ENCODE data around the gene BACH2.

BACH2 gene

GRCh38 chr6:89992818-89993217 is 303.8 kb downstream of the BACH2 start:
- H3K9me3 Mint-ChIP-seq, result no peaks in the 10 kb centered on the region
- H3K4me1 Mint-ChIP-seq (ENCODE audit: low read depth), result peaks cover 8% of the 10 kb centered on the region
- H3K27ac Mint-ChIP-seq, result no peak overlapping the region
- H3K27me3 Mint-ChIP-seq, result no peaks in the 10 kb centered on the region
- no peak overlapping the region for H3K4me3 Mint-ChIP-seq
- intact Hi-C loops (cut with micrococcal nuclease), result no loop called here
- no peaks in the 10 kb centered on the region for H3K36me3 Mint-ChIP-seq (ENCODE audit: low read depth)

GRCh38 chr6:89989742-89990141 is 306.9 kb downstream of the BACH2 start:
- Mint-ChIP-seq H3K4me3 (no peak overlapping the region), H3K9me3 (no peaks in the 10 kb centered on the region), H3K27me3 (no peaks in the 10 kb centered on the region), H3K4me1 (ENCODE audit: low read depth) (no peaks in the 10 kb centered on the region), H3K27ac (no peak overlapping the region), H3K36me3 (ENCODE audit: low read depth) (no peaks in the 10 kb centered on the region)
- intact Hi-C loops (cut with micrococcal nuclease), result no loop called here

- H3K4me1 Mint-ChIP-seq (ENCODE audit: low read depth), result no peaks in the 10 kb centered on the region
- no peak overlapping the region for H3K4me3 Mint-ChIP-seq
- H3K27me3 Mint-ChIP-seq, result no peaks in the 10 kb centered on the region
- no peaks in the 10 kb centered on the region for H3K9me3 Mint-ChIP-seq
- no peak overlapping the region for H3K27ac Mint-ChIP-seq
- intact Hi-C loops (cut with micrococcal nuclease), result no loop called here
- H3K36me3 Mint-ChIP-seq (ENCODE audit: low read depth), result no peaks in the 10 kb centered on the region
Observed at GRCh38 chr6:89987830-89988229, 308.8 kb downstream of the BACH2 start.

- no peak overlapping the region for H3K27ac Mint-ChIP-seq
- H3K9me3 Mint-ChIP-seq, result no peaks in the 10 kb centered on the region
- no peaks in the 10 kb centered on the region for H3K4me1 Mint-ChIP-seq (ENCODE audit: low read depth)
- H3K36me3 Mint-ChIP-seq (ENCODE audit: low read depth), result no peaks in the 10 kb centered on the region
- H3K4me3 Mint-ChIP-seq, result no peak overlapping the region
- no peaks in the 10 kb centered on the region for H3K27me3 Mint-ChIP-seq
- intact Hi-C loops (cut with micrococcal nuclease), result no loop called here
Observed at GRCh38 chr6:89987140-89987539, 309.5 kb downstream of the BACH2 start.

GRCh38 chr6:89986650-89987074 is 310.0 kb downstream of the BACH2 start:
- H3K4me3 Mint-ChIP-seq, result no peak overlapping the region
- no peaks in the 10 kb centered on the region for H3K9me3 Mint-ChIP-seq
- H3K4me1 Mint-ChIP-seq (ENCODE audit: low read depth), result no peaks in the 10 kb centered on the region
- H3K27ac Mint-ChIP-seq, result no peak overlapping the region
- no peaks in the 10 kb centered on the region for H3K27me3 Mint-ChIP-seq
- H3K36me3 Mint-ChIP-seq (ENCODE audit: low read depth), result no peaks in the 10 kb centered on the region
- intact Hi-C loops (cut with micrococcal nuclease), result no loop called here

- no peaks in the 10 kb centered on the region for H3K27me3 Mint-ChIP-seq
- no peak overlapping the region for H3K4me3 Mint-ChIP-seq
- H3K9me3 Mint-ChIP-seq, result no peaks in the 10 kb centered on the region
- no peaks in the 10 kb centered on the region for H3K36me3 Mint-ChIP-seq (ENCODE audit: low read depth)
- no peak overlapping the region for H3K27ac Mint-ChIP-seq
- H3K4me1 Mint-ChIP-seq (ENCODE audit: low read depth), result no peaks in the 10 kb centered on the region
- intact Hi-C loops (cut with micrococcal nuclease), result no loop called here
Observed at GRCh38 chr6:89985751-89986493, 310.7 kb downstream of the BACH2 start.

GRCh38 chr6:89984926-89985750 is 311.5 kb downstream of the BACH2 start:
- Mint-ChIP-seq H3K27ac (no peak overlapping the region), H3K4me1 (ENCODE audit: low read depth) (no peaks in the 10 kb centered on the region)

GRCh38 chr6:89980353-89980752 is 316.3 kb downstream of the BACH2 start:
- Mint-ChIP-seq H3K4me1 (ENCODE audit: low read depth) (no peaks in the 10 kb centered on the region), H3K36me3 (ENCODE audit: low read depth) (no peaks in the 10 kb centered on the region)

More at GRCh38 chr6:89984926-89985750, 311.5 kb downstream of the BACH2 start:
- intact Hi-C loops (cut with micrococcal nuclease), result no loop called here
- Mint-ChIP-seq H3K36me3 (ENCODE audit: low read depth) (no peaks in the 10 kb centered on the region), H3K4me3 (no peak overlapping the region), H3K27me3 (no peaks in the 10 kb centered on the region), H3K9me3 (no peaks in the 10 kb centered on the region)

GRCh38 chr6:89979481-89980119 is 317.0 kb downstream of the BACH2 start:
- H3K27ac Mint-ChIP-seq, result no peak overlapping the region
- no peaks in the 10 kb centered on the region for H3K9me3 Mint-ChIP-seq
- H3K27me3 Mint-ChIP-seq, result no peaks in the 10 kb centered on the region
- H3K4me1 Mint-ChIP-seq (ENCODE audit: low read depth), result no peaks in the 10 kb centered on the region
- intact Hi-C loops (cut with micrococcal nuclease), result loop anchor here (10.0 kb wide), 1 partner anchor 205 kb away; no protein-coding TSS in a partner anchor
- H3K4me3 Mint-ChIP-seq, result no peak overlapping the region
- no peaks in the 10 kb centered on the region for H3K36me3 Mint-ChIP-seq (ENCODE audit: low read depth)

More at GRCh38 chr6:89980353-89980752, 316.3 kb downstream of the BACH2 start:
- no peaks in the 10 kb centered on the region for H3K27me3 Mint-ChIP-seq
- H3K4me3 Mint-ChIP-seq, result no peak overlapping the region
- intact Hi-C loops (cut with micrococcal nuclease), result no loop called here
- no peaks in the 10 kb centered on the region for H3K9me3 Mint-ChIP-seq
- no peak overlapping the region for H3K27ac Mint-ChIP-seq

- intact Hi-C loops (cut with micrococcal nuclease), result loop anchor here (10.0 kb wide), 1 partner anchor 206 kb away; no protein-coding TSS in a partner anchor
Observed at GRCh38 chr6:89978749-89979145, 317.9 kb downstream of the BACH2 start.

GRCh38 chr6:89977808-89978748 is 318.6 kb downstream of the BACH2 start:
- Mint-ChIP-seq H3K9me3 (no peaks in the 10 kb centered on the region), H3K4me3 (no peak overlapping the region), H3K27me3 (no peaks in the 10 kb centered on the region), H3K4me1 (ENCODE audit: low read depth) (no peaks in the 10 kb centered on the region), H3K27ac (no peak overlapping the region), H3K36me3 (ENCODE audit: low read depth) (no peaks in the 10 kb centered on the region)
- intact Hi-C loops (cut with micrococcal nuclease), result loop anchor here (10.0 kb wide), 1 partner anchor 207 kb away; no protein-coding TSS in a partner anchor

More at GRCh38 chr6:89978749-89979145, 317.9 kb downstream of the BACH2 start:
- H3K27ac Mint-ChIP-seq, result no peak overlapping the region
- no peak overlapping the region for H3K4me3 Mint-ChIP-seq
- H3K36me3 Mint-ChIP-seq (ENCODE audit: low read depth), result no peaks in the 10 kb centered on the region
- no peaks in the 10 kb centered on the region for H3K27me3 Mint-ChIP-seq
- no peaks in the 10 kb centered on the region for H3K4me1 Mint-ChIP-seq (ENCODE audit: low read depth)
- H3K9me3 Mint-ChIP-seq, result no peaks in the 10 kb centered on the region

GRCh38 chr6:89976694-89977020 is 320.0 kb downstream of the BACH2 start:
- intact Hi-C loops (cut with micrococcal nuclease), result loop anchor here (10.0 kb wide), 1 partner anchor 208 kb away; no protein-coding TSS in a partner anchor
- Mint-ChIP-seq H3K27ac (no peak overlapping the region), H3K36me3 (ENCODE audit: low read depth) (no peaks in the 10 kb centered on the region), H3K4me3 (no peak overlapping the region), H3K27me3 (no peaks in the 10 kb centered on the region), H3K4me1 (ENCODE audit: low read depth) (no peaks in the 10 kb centered on the region), H3K9me3 (no peaks in the 10 kb centered on the region)

GRCh38 chr6:89975991-89976693 is 320.5 kb downstream of the BACH2 start:
- Mint-ChIP-seq H3K36me3 (ENCODE audit: low read depth) (no peaks in the 10 kb centered on the region), H3K27ac (no peak overlapping the region), H3K27me3 (no peaks in the 10 kb centered on the region), H3K9me3 (no peaks in the 10 kb centered on the region), H3K4me3 (no peak overlapping the region), H3K4me1 (ENCODE audit: low read depth) (no peaks in the 10 kb centered on the region)
- intact Hi-C loops (cut with micrococcal nuclease), result loop anchor here (10.0 kb wide), 1 partner anchor 209 kb away; no protein-coding TSS in a partner anchor
